Sciatic nerve (tissue), 2 donors: Measurements from ENCODE around the gene SLC22A4. TPM values are rescaled to one million over a fixed set of nuclear protein-coding genes. Genes with fewer than 3 reads are reported as not detected.

ENCODE experiments used
- ATAC-seq: fragments of 200-7000 bp; cut with Tn5 transposase; one replicate; pipeline ENCODE4 v1.9.1; 2020; ENCODE audit warnings: mild to moderate bottlenecking, moderate library complexity
- DNase-seq: peaks from one replicate; pipeline ENCODE4 v3.0.0-alpha.2; 2020; ENCODE audit warnings: low spot score
- intact Hi-C: fragments of 100-400 bp; cut with DNase I; formaldehyde crosslinking; loops from one replicate; pipeline ENCODE4 v1.14.2; 2022
- total RNA-seq: library from RNA; stranded (reverse); fragmentation: NEBNext Ultra II Directional; extraction: Animal tissue kit (Norgen Biotek cat#: 25700); gene quantifications from one replicate; pipeline ENCODE4 v1.2.1, GENCODE V29; 2021
- donor health status: DM: no; HTN: no; CAD: no.
- donor health status: DM: no; HTN: no; CAD: no.

SLC22A4 gene
- total RNA-seq, 1 donor from 2014 or later, result 5.7 TPM

- ATAC-seq (peak; percentile 94), DNase-seq (no peak)
- intact Hi-C loops, result no loop called here
Measured at GRCh38 chr5:132364319-132364718, 70.1 kb downstream of the SLC22A4 start.

- DNase-seq (no peak), ATAC-seq (no peak)
- intact Hi-C loops, result no loop called here
Measured at GRCh38 chr5:132365213-132365612, 71.0 kb downstream of the SLC22A4 start.

GRCh38 chr5:132368186-132368585 lies 74.0 kb downstream of the SLC22A4 start:
- no peak for DNase-seq
- ATAC-seq, result no peak
- intact Hi-C loops, result no loop called here

GRCh38 chr5:132369007-132369473 lies 74.8 kb downstream of the SLC22A4 start:
- intact Hi-C loops, result no loop called here
- no peak for ATAC-seq
- no peak for DNase-seq

- ATAC-seq (peak; percentile 70), DNase-seq (peak; percentile 73)
- intact Hi-C loops, result no loop called here
Measured at GRCh38 chr5:132369474-132370180, 75.4 kb downstream of the SLC22A4 start, which contains the start of gene SLC22A5. TSS of gene SLC22A5 (plus strand) at chr5:132369710. CDS start at chr5:132369973, 263 bp downstream.

GRCh38 chr5:132370181-132370970 lies 76.2 kb downstream of the SLC22A4 start:
- intact Hi-C loops, result no loop called here
- peak; percentile 16 for ATAC-seq
- no peak for DNase-seq

GRCh38 chr5:132370971-132371602 lies 76.9 kb downstream of the SLC22A4 start:
- no peak for DNase-seq
- peak; percentile 20 for ATAC-seq
- intact Hi-C loops, result no loop called here

- no peak for ATAC-seq
- intact Hi-C loops, result no loop called here
- no peak for DNase-seq
Measured at GRCh38 chr5:132371603-132371994, 77.4 kb downstream of the SLC22A4 start.

GRCh38 chr5:132372127-132372526 lies 77.9 kb downstream of the SLC22A4 start:
- intact Hi-C loops, result no loop called here
- ATAC-seq, result no peak

GRCh38 chr5:132372542-132372941 lies 78.3 kb downstream of the SLC22A4 start:
- no peak for ATAC-seq
- no peak for DNase-seq
- intact Hi-C loops, result no loop called here

More at GRCh38 chr5:132372127-132372526, 77.9 kb downstream of the SLC22A4 start:
- no peak for DNase-seq

- intact Hi-C loops, result no loop called here
- no peak for DNase-seq
- no peak for ATAC-seq
Measured at GRCh38 chr5:132375957-132376356, 81.8 kb downstream of the SLC22A4 start.

GRCh38 chr5:132376694-132377641 lies 82.8 kb downstream of the SLC22A4 start:
- intact Hi-C loops, result no loop called here
- ATAC-seq, result peak; percentile 59
- DNase-seq, result no peak

GRCh38 chr5:132377738-132378137 lies 83.5 kb downstream of the SLC22A4 start:
- no peak for DNase-seq
- intact Hi-C loops, result no loop called here
- ATAC-seq, result no peak

GRCh38 chr5:132378580-132378979 lies 84.4 kb downstream of the SLC22A4 start:
- ATAC-seq (no peak), DNase-seq (no peak)
- intact Hi-C loops, result no loop called here

GRCh38 chr5:132380047-132380446 lies 85.9 kb downstream of the SLC22A4 start:
- intact Hi-C loops, result no loop called here
- no peak for DNase-seq
- no peak for ATAC-seq

GRCh38 chr5:132380741-132381140 lies 86.5 kb downstream of the SLC22A4 start:
- DNase-seq (no peak), ATAC-seq (no peak)
- intact Hi-C loops, result no loop called here

GRCh38 chr5:132381614-132382013 lies 87.4 kb downstream of the SLC22A4 start:
- DNase-seq, result no peak
- no peak for ATAC-seq
- intact Hi-C loops, result no loop called here

GRCh38 chr5:132383261-132383660 lies 89.1 kb downstream of the SLC22A4 start:
- no peak for DNase-seq
- intact Hi-C loops, result no loop called here
- ATAC-seq, result no peak

- DNase-seq (no peak), ATAC-seq (no peak)
- intact Hi-C loops, result no loop called here
Measured at GRCh38 chr5:132383984-132384383, 89.8 kb downstream of the SLC22A4 start.
